Activated CD8-positive, alpha-beta memory T cell treated with anti-CD3 and anti-CD28 coated beads, Interleukin-2, amount 50 U/mL, for 24 hours (primary cell): ENCODE measurements around the gene IL4I1.

Experiments used
- DNase-seq: peaks from one replicate; pipeline ENCODE4 v3.0.0-alpha.2; 2020; ENCODE audit errors: extremely low read depth

IL4I1 gene

DNA sequence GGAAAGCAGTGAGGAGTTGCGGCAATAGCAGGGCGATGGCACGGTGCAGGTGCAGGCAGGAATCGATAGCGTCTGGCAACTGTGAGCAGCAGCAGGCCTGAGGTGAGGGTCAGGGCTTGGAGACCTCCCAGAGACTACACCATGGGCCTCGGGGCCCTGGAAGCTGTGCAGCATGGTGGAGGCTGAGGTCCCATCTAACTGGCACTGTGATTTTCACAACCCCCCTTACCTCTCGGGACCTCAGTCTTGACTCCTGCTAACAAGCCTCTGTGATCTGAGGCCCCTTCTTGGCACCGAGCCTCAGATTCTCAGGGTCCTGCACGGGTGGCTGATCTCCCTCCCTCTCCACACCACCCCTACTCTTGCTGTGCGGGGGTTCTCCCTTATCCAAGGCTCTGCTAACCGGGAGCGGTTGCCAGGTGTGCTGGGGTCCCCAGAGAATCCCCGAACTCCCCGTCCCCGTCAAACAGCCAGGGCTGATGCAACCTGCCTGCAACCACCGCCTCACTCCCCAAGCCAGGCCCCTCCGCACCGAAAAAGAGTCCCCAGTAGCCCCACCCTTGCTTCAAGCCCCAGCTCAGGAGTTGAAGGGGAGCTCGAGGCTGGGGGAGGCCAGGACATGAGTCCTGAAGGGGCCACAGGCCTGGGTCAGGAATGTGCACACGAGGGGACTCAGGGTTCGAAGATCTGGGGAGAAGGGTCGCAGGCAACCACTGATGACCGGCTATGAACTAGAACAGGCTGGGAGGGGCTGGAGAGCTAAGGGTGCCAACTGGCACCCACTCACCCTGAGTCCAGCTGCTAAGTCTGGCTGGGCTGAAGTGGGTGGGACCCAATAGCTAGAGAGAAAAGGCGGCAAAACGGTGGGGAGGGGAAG is 27.6 kb upstream of the IL4I1 start:
- DNase-seq, result no peak

DNA sequence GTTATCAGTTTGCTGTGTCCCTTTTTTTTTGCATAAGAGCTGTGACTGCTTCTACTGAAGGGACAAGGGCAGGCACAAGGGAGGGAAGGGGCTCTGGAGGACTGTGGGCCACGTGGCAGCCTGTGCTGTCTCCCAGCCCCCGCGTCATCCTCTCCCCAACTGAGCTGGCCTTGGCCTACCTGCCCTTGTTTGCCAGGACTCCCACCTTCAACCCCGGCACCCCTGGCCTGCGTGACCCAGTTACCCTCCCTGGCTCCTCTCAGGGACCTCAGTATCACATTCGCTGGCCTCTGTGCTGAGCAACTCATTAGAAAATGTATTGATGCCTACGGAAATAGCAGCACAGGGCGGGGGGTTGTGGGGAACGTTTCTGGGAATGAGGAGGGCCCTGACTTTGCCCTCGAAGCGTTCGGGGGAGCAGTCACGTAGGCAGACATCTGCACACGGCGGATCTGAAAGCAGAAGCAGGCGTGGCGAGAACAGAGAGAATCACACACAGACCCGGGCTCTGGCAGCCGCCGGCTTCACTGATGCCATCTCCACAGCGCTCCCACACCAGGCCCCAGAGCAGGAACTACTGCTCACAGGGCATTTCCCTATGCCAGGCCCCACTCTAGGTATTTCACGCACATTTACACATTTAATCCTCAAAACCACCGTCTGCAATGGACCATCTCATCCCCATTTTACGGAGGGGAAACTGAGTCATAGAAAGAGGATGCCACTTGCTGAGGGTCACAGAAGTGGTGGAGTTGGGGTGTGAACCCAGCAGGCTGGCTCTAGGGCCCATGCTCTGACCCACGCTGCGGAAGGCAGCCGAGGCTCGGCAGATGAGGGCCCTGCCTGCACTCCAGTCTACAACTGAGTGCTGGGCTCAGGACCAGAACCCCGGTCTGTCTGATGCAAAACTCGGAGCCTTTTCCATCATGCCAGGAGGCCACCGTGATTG is 26.6 kb upstream of the IL4I1 start:
- DNase-seq, result no peak

DNA sequence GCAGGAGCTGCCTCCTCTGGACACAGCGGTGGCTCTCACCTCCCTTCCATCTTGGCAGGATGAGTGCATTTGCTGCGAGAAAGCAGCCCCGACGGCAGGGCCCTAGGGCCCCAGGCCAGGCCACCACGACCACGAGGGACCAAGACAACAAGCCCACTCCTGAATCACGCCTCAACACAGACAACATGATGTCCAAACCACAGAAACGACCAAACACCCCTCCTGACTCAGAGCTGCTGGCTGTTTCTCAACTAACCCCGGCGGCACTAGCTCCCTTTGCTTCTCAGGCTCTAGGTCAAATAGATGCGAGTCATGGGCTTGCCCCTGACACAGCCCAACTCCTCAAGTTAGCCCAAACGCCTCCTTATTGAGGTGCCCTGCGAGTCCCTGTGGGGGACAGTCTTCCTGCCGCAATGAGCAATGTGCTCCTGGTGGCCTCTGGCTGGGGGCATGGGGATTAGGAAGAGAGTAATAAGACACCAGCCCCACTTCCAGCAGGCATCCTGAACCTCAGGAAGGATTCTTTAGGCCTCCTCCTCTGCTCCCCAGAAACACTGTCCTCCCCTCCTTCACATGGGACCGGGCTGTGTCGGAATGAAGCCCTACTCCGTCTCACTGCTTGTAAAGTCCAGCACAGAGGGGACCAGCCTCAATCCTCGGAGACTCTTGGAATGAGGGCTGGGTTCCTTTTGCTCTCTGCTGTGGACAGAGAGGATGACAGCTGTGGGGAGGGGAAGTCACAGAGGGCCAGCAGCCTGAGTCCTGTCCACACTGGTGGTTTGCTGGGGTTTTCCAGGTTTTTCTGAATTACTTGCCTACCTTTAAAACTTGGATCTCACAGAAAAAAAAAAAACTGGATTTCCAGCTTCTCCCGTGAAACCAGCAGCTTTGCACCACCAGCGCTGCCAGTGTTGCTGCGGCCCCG is 25.4 kb upstream of the IL4I1 start:
- no peak for DNase-seq

DNA sequence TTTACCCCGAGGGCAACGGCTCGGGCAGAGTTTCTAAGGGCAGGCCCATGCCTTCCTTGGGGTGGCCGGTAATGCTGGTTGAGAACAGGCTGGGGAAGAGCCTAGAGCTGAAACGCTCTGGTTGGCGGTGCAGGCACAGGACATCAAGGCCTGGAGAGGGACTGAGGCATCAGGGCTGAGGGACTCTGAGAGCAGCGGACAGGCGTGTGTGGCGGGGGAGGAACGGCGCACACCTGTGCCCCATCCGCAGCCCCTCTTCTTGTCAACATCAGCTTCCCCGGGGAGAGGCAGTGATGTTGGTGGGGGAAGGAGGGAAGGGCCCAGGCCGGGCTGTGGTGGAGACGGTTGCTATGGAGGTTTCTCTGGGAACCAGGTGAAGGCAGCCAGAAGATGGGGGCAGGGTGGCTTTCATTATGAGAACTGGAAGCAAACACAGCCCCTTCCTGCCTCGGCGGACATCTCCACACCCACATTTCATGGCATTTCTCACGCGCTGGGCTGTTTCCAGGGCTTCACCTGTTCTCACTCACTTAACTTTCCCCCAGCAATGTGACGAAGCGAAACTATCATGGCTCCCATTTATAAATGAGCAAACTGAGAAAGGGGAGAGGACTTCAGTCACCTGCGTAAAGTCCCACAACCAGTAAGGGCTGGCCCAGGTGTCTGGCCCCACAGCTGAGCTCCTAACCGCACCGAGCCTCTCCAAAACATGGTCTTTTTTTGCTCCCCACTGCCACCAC is 24.1 kb upstream of the IL4I1 start:
- no peak for DNase-seq

DNA sequence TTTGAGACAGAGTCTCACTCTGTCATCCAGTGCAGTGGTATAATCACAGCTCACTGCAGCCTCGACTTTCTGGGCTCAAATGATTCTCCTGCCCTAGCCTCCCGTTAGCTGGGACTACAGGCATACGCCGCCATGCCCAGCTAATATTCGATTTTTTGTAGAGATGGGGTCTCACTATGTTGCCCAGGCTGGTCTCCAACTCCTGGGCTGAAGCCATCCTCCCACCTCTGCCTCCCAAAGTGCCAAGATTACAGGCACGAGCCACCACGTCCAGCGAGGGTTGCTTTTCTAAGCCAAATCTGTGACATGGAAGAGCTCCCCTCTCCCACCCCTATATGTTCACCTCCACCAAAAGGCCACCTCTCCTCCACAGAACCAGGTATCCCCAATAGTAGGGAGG is 21.4 kb upstream of the IL4I1 start:
- no peak for DNase-seq

DNA sequence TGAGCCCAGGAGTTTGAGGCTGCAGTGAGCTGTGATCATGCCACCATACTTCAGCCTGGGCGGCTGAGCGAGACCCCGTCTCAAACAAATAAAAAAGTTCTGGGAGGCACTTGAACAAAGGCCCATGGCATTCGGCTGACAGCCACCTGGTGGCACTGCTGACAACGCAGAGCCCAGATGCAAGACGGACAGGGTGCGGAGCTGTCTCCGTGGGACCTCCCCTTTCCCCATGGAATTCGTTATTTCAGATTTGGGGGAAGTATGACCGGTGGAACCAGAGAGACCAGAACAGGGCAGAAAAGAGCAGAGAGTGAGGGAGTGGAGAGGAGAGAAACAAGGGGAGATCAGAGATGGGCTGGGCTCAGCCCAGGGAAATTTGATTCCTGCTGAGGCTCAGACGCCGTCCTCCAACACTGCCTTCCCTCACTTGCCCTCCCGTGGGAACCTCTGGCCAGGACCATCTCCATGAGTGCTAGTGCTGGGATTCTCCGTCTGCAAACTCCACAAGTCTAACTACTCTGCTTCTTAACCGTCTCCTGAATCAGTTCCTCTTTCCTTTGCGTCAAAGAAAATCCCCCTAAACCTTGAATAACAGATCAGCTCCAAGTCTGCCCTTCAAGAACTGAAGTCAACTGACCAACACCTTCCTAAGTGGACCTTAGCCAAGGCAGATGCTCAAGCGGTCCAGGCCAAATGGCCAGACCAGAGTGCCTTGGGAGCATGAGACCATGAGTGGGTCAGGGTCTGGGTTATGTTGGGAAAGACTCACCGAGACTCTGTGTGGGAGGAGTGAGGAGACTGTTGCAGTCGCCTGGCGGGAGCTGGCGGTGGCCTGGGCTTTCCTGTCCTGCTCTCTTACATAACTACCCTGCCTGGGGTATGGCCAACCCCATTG is 20.4 kb upstream of the IL4I1 start:
- DNase-seq, result no peak

DNA sequence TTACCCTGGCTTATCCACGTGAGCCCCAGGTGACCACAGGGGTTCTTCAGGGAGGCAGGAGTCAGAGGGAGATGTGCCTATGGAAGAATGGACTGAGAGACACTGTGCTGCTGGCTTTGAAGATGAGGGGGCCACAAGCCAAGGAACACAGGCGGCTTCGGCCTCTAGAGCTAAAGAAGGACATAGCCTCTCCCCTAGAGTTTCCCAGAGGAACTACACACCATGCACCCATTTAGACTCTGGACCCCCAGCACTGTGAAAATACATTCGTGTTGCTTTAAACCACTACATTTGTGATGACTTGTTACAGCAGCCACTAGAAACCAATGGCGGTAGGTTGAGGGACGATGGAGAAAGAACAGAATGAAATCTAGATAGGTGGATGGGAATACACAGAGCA is 18.6 kb upstream of the IL4I1 start:
- DNase-seq, result no peak

DNA sequence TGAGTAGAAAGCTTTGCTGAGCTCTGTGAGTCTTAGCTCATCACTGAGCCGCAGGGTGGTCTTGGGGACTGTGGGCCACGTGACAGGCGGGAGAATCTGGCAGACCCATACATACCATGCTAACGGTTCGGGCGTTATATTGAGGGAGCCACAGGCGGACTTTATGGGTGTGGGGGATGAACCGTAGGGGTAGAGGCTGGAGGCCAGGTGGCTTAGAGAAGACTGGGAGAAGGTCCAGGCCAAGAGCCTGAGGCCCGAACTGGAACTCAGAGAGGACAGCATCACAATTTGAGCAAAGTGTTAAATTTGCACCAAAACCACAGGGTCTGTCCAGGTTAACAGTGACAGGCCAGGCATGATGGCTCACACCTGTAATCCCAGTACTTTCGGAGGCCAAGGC is 17.0 kb upstream of the IL4I1 start:
- no peak for DNase-seq

DNA sequence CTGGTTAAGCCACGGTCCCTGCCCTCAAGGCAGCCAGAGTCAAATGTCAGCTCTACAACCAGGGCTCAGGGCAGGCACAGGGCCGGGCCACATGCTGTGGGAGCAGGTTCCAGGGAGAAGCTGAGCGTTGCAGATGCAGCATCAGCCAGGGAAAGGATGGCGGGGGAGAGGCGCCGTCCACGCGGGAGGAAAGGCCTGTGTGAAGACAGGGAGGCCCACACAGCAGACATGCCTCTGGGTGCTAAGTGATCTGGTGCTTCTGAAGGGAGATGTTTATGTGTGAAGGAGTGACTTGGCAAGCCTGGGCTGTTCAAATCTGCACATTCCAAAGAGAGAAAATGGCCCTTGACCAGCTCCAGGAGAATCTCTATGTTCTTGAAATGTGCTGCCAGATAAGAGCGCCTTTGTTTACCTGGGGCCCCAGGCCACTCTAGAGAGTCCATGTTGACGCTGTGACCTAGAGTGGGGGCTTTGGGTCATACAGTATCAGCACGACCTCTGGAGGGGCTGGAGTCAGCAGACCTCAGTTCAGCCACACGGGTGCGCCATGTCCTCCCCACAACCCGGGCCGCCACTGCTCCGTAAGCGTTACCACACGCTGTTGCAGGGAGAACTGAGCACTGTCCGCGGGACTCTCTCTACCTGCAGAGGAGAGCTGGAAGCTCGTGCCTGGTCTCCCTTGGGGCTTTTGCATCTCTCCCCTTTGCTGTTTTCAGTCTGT is 16.4 kb upstream of the IL4I1 start:
- no peak for DNase-seq

DNA sequence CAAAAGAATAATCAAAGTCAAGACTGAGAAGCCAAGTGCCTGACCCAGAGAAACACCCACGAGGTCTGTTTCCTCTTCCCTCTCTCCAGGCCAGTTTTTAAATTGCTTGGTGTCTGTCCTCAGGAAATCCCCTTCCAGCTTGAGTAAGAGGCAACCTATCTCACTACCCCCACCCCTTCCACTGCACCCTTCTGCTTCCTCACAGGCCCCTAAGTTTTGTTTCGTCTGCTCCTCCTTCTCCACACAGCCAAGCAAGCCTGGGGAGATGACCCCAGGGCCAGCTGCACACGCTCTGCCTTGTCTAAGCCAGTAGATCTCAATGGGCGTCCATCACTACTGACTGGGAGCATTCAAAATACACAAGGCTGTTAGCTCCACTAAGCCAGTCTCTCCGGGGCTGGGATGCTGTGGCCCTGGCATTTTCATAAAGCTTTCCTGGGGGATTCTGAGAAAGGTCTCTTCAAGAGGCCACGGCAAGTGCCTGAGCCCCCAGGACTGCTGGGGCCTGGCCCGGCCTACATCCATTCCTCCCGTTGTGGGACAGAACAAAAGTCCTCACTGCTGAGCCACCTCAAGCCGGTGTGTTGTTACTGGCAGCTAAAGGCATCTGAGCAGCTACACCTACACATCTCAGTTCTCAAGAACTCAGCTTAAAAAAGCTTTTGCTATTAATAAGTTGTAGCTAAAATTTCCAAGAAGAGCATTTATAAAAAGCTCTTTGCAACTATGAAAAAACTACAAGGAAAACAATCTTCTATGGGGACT is 14.9 kb upstream of the IL4I1 start:
- DNase-seq, result no peak

DNA sequence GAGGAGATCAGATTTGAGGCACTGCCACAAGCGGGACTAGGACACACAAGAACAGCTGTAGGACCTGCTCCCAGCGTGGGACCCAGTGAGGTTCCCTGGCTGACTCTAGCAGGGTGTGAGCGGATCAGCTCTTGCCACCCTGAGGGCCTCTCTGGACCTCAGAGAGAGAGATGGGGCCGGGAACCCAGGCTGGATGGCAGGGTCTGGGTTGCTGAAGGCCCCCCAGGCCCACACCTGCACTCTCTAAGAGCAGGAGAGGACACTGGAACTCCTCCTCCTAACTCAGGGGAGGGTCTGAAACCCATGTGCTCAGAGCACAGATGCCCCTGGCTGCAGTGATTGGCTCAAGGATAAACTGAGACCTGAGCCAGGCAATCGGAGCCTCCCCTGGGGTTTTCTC is 13.5 kb upstream of the IL4I1 start:
- no peak for DNase-seq

DNA sequence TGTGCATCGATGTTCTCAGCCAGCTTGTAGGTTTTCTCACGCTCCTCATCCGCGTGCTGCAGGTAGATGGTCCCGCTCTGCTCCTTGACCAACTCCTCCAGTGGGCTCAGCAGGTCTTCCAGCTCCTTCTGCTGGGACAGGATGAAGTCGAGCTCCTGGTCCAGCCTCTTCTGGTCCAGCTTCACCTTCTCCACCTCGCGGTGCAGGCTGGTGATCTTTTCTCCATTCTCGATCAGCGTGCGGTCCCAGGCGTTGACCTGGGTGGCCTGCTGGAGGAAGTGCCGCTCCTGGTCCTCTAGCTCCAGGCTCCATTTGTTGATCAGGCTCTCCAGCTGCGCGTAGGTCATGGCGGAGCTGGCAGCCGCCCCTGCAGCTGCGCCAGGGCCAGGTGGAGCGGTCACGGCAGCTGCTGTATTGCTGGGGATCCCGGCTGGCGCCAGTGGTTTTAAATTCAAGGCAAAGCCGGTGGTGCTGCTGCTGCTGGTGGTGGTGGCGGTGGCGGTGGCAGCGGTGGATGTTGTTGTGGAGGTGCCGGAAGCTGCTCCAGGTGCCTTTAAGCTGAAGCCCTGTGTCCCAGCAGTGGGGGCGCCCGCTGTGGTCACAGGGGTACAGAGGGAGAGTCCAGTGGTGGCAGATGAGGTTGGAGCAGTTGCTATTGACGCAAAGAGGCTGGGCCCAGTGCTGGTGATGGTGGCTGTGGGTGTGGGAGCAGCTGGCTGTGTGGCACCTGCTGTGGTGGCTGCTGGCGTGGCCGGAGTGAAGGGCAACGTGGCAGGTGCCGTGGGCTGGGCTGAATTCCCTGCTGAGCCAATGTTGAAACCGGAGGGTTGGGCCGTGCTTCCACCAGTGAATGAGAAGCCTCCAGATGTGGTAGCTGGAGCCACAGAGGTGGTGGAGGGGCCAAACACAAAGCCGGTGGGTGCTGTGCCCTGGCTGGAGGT is 12.1 kb upstream of the IL4I1 start:
- DNase-seq, result no peak

DNA sequence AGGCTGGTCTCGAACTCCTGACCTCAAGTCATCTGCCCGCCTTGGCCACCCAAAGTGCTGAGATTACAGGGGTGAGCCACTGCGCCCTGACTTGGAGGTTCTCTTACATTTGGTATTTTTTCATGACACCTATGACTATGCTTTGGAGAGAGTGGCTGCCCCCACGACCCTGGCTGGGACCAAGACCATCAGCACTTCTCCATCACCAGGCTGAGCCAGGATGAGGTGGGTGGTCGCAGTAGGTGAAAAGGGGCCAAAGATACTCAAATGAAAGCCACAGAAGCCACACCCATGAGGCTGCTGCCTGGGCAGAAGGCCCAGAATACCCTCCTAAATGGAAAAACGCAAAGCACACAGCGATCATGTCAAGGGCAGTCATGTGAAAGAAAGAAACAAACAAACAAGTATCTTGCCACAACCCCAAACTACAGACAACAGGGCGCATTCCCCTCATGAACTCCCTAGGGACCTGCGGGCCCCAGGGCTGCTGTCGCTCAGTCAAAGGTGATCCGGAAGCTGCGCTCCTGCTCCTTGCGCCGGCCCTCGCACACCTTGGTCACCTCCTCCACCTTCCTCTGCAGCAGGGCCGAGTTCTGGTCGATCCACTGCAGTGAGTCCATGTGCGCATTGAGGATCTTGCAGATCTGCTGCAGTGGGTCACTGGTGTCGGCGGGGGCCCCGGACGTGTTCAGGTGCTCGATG is 11.2 kb upstream of the IL4I1 start:
- no peak for DNase-seq

DNA sequence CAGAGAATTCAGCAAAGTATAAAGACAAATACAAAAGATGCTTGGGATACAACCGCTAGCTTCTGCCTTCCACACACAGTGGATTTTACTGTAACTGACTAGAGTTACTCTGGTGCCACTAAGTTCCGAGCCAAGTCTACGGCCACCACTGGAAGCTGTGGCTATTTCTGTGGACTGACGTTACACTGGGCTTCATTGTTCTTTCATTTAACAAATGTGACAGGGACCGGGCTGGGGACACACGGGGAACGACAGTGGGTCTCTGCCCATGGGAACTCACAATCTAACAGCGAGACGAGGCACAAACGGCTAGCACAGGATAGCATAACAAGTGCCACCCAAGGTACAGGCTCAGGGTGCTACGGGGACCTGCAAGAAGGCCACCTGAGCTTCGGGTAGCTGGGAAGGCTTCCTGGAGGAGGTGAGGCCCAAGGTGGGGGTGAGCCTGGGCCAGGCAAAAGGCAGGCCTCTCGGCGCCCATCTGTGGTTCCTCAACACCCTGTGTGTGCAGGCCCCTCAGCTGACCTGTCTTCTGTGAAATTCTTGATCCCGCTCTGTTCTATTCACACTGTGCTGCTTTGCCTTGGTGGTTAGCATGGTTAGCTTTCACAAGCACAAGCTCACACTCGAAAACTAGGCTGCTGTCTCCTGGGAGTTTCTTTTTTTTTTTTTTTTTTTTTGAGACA is 10.3 kb upstream of the IL4I1 start:
- no peak for DNase-seq

DNA sequence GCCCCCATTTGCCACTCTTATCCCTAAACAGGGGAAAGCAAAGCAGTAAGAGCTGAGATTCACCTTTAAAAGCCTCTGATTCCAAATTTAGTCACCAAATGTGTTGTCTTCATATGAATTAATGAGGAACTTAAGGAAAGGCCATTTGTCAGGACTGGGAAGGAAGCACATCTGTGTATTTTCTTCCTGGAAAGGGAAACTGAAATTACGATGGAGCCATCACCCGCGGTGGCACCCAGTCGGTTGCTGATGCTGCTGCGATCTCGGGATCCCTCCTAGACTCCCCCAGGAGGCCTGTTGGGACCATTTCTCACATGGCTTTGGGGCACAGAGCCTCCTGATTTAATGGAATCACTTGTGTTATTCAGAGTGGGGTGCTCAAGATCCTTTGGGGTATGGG is 7.4 kb upstream of the IL4I1 start:
- DNase-seq, result no peak
